Measurements from ENCODE around the gene MYOCOS.
A peak's percentile ranks its signal among the peaks of the same experiment; 100 is the strongest.
"Not testable (repeated sequence)": the region's sequence is repeated elsewhere in the genome, so short reads cannot be mapped to it uniquely, and the experiment has no call there.

The MYOCOS gene

GRCh38 chr1:171654942-171655745 is 33.1 kb downstream of the MYOCOS start:
- TF ChIP-seq CTCF (IDR thresholded peaks at IDR 0.05; ENCODE audit: control insufficient read depth, insufficient read depth, low read depth, low read length, missing control alignments), result peak; percentile 80
- H3K4me3 ChIP-seq (ENCODE audit: control insufficient read depth, low read depth, low read length), result no peak overlapping the region
- no peak for DNase-seq (ENCODE audit: low read depth)

GRCh38 chr1:171655746-171656116 is 33.7 kb downstream of the MYOCOS start:
- DNase-seq (ENCODE audit: low read depth), result no peak
- no peak overlapping the region for H3K4me3 ChIP-seq (ENCODE audit: control insufficient read depth, low read depth, low read length)
- no peak for TF ChIP-seq CTCF (IDR thresholded peaks at IDR 0.05; ENCODE audit: control insufficient read depth, insufficient read depth, low read depth, low read length, missing control alignments)

GRCh38 chr1:171656206-171656605 is 34.2 kb downstream of the MYOCOS start:
- not testable (repeated sequence) for H3K4me3 ChIP-seq (ENCODE audit: control insufficient read depth, low read depth, low read length); DNase-seq (ENCODE audit: low read depth)

GRCh38 chr1:171661076-171661650 is 39.1 kb downstream of the MYOCOS start:
- no peak overlapping the region for H3K4me3 ChIP-seq (ENCODE audit: control insufficient read depth, low read depth, low read length)
- TF ChIP-seq CTCF (IDR thresholded peaks at IDR 0.05; ENCODE audit: control insufficient read depth, insufficient read depth, low read depth, low read length, missing control alignments), result no peak
- no peak for DNase-seq (ENCODE audit: low read depth)

- H3K4me3 ChIP-seq (ENCODE audit: control insufficient read depth, low read depth, low read length), result no peak overlapping the region
- DNase-seq (ENCODE audit: low read depth), result no peak
- no peak for TF ChIP-seq CTCF (IDR thresholded peaks at IDR 0.05; ENCODE audit: control insufficient read depth, insufficient read depth, low read depth, low read length, missing control alignments)
Measured at GRCh38 chr1:171663036-171663853, 41.2 kb downstream of the MYOCOS start.

GRCh38 chr1:171663854-171664575 is 42.0 kb downstream of the MYOCOS start:
- no peak for DNase-seq (ENCODE audit: low read depth)
- no peak for TF ChIP-seq CTCF (IDR thresholded peaks at IDR 0.05; ENCODE audit: control insufficient read depth, insufficient read depth, low read depth, low read length, missing control alignments)

More at GRCh38 chr1:171663854-171664575, 42.0 kb downstream of the MYOCOS start:
- H3K4me3 ChIP-seq (ENCODE audit: control insufficient read depth, low read depth, low read length), result no peak overlapping the region
